HCT116 (cell line): ENCODE results near the gene VWF.

Experiments used
- CEBPB ChIP-seq: IDR thresholded peaks from 2 replicates; pipeline ENCODE4 v1.6.1; 2012; ENCODE audit warnings: low read depth
- EZH2 ChIP-seq: fragments of 200-600 bp; sonication (generic); IDR thresholded peaks from 2 replicates; pipeline ENCODE4 v1.6.1; 2017; ENCODE audit warnings: antibody characterized with exemption, mixed run types
- EZH2phosphoT487 ChIP-seq: fragments of 200-600 bp; IDR thresholded peaks from 2 replicates; pipeline ENCODE4 v1.6.1; 2018; ENCODE audit warnings: antibody characterized with exemption, borderline replicate concordance
- FOSL1 ChIP-seq: IDR thresholded peaks from 2 replicates; pipeline ENCODE4 v1.6.1; 2012; ENCODE audit warnings: low read depth
- JUND ChIP-seq: IDR thresholded peaks from 2 replicates; pipeline ENCODE4 v1.6.1; 2012
- POLR2A ChIP-seq: IDR thresholded peaks from 2 replicates; pipeline ENCODE4 v1.7.0; 2011; ENCODE audit warnings: borderline replicate concordance; ENCODE audit not compliant: insufficient read depth, insufficient read length; ENCODE audit errors: extremely low read depth
- POLR2AphosphoS5 ChIP-seq: IDR thresholded peaks from 2 replicates; pipeline ENCODE4 v1.6.1; 2011; ENCODE audit warnings: mild to moderate bottlenecking, low read depth, low read length, moderate library complexity
- SIN3A ChIP-seq: IDR thresholded peaks from 2 replicates; pipeline ENCODE4 v1.6.1; 2012; ENCODE audit warnings: low read depth
- TF ChIP-seq, protein P1 (sequence below), 3 experiments: fragments of 200-600 bp in 1 of 3; sonication (generic) in 1 of 3; IDR thresholded peaks in 2 of 3; conservative IDR thresholded peaks in 1 of 3; 2 replicates each; pipeline ENCODE4 v1.5.1; 2012 to 2017; ENCODE audit warnings: low read depth in 2 of 3, low read length in 2 of 3, antibody characterized with exemption in 1 of 3, borderline replicate concordance in 1 of 3, control low read depth in 1 of 3, mild to moderate bottlenecking in 1 of 3, mixed read lengths in 1 of 3, mixed run types in 1 of 3, moderate library complexity in 1 of 3; ENCODE audit not compliant: insufficient read depth in 1 of 3

GRCh38 chr12:5973461-5974115 is 150.9 kb downstream of the VWF start:
- TF ChIP-seq, protein P1, sequence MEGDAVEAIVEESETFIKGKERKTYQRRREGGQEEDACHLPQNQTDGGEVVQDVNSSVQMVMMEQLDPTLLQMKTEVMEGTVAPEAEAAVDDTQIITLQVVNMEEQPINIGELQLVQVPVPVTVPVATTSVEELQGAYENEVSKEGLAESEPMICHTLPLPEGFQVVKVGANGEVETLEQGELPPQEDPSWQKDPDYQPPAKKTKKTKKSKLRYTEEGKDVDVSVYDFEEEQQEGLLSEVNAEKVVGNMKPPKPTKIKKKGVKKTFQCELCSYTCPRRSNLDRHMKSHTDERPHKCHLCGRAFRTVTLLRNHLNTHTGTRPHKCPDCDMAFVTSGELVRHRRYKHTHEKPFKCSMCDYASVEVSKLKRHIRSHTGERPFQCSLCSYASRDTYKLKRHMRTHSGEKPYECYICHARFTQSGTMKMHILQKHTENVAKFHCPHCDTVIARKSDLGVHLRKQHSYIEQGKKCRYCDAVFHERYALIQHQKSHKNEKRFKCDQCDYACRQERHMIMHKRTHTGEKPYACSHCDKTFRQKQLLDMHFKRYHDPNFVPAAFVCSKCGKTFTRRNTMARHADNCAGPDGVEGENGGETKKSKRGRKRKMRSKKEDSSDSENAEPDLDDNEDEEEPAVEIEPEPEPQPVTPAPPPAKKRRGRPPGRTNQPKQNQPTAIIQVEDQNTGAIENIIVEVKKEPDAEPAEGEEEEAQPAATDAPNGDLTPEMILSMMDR (IDR thresholded peaks at IDR 0.05 in 2 of 3, conservative IDR thresholded peaks at IDR 0.05 in 1 of 3; ENCODE audit: borderline replicate concordance in 1 of 3, insufficient read depth in 1 of 3, low read depth in 2 of 3, low read length in 2 of 3) = no peak
- TF ChIP-seq POLR2A = no peak
- no peak for TF ChIP-seq POLR2AphosphoS5
- no peak for TF ChIP-seq JUND
- no peak for TF ChIP-seq SIN3A
- TF ChIP-seq CEBPB = no peak
- TF ChIP-seq EZH2 = no peak
- no peak for TF ChIP-seq EZH2phosphoT487
- no peak for TF ChIP-seq FOSL1
